SK-N-SH treated with all-trans-retinoic acid at 6 μM for 48 hours (cell line): Measurements from ENCODE around the gene MPP3.

Experiments
- ESRRG ChIP-seq: fragments of 250-450 bp; sonication (Bioruptor Pico); IDR thresholded peaks from 2 replicates; pipeline ENCODE4 v1.6.1; 2021; ENCODE audit warnings: mild to moderate bottlenecking
- GLIS3 ChIP-seq: fragments of 250-450 bp; sonication (Bioruptor Pico); IDR thresholded peaks from 2 replicates; pipeline ENCODE4 v1.5.0; 2020; ENCODE audit warnings: mild to moderate bottlenecking, moderate library complexity
- ISL1 ChIP-seq: fragments of 250-450 bp; sonication (Bioruptor Pico); IDR thresholded peaks from 2 replicates; pipeline ENCODE4 v2.1.2; 2022; ENCODE audit warnings: mild to moderate bottlenecking, moderate library complexity
- TCF4 ChIP-seq: fragments of 250-450 bp; sonication (Bioruptor Pico); IDR thresholded peaks from 2 replicates; pipeline ENCODE4 v1.8.0; 2021; ENCODE audit warnings: mild to moderate bottlenecking, moderate library complexity, borderline replicate concordance
- ZFP3 ChIP-seq: fragments of 250-450 bp; sonication (Bioruptor Pico); IDR thresholded peaks from 2 replicates; pipeline ENCODE4 v1.5.0; 2020; ENCODE audit warnings: mild to moderate bottlenecking, moderate library complexity
- ZFP30 ChIP-seq: fragments of 450-650 bp; formaldehyde crosslinking; IDR thresholded peaks from 2 replicates; pipeline ENCODE4 v1.5.0; 2022; ENCODE audit warnings: mild to moderate bottlenecking, moderate library complexity
- ZNF70 ChIP-seq: fragments of 450-650 bp; formaldehyde crosslinking; IDR thresholded peaks from 2 replicates; pipeline ENCODE4 v1.5.0; 2020; ENCODE audit warnings: mild to moderate bottlenecking, moderate library complexity
- TF ChIP-seq, protein P1 (sequence below): fragments of 250-450 bp; sonication (Bioruptor Pico); IDR thresholded peaks from 2 replicates; pipeline ENCODE4 v1.5.1; 2020; ENCODE audit warnings: low read depth, mild to moderate bottlenecking, moderate library complexity
- TF ChIP-seq, protein P2 (sequence below): fragments of 250-450 bp; sonication (Bioruptor Pico); IDR thresholded peaks from 2 replicates; pipeline ENCODE4 v1.5.1; 2021; ENCODE audit warnings: mild to moderate bottlenecking, moderate library complexity
- TF ChIP-seq, protein P3 (sequence below): fragments of 250-450 bp; sonication (Bioruptor Pico); IDR thresholded peaks from 2 replicates; pipeline ENCODE4 v1.8.0; 2020; ENCODE audit warnings: mild to moderate bottlenecking, moderate library complexity, borderline replicate concordance
- TF ChIP-seq, protein P4 (sequence below): fragments of 250-450 bp; sonication (Bioruptor Pico); IDR thresholded peaks from 2 replicates; pipeline ENCODE4 v1.5.0; 2020; ENCODE audit warnings: mild to moderate bottlenecking, moderate library complexity

DNA sequence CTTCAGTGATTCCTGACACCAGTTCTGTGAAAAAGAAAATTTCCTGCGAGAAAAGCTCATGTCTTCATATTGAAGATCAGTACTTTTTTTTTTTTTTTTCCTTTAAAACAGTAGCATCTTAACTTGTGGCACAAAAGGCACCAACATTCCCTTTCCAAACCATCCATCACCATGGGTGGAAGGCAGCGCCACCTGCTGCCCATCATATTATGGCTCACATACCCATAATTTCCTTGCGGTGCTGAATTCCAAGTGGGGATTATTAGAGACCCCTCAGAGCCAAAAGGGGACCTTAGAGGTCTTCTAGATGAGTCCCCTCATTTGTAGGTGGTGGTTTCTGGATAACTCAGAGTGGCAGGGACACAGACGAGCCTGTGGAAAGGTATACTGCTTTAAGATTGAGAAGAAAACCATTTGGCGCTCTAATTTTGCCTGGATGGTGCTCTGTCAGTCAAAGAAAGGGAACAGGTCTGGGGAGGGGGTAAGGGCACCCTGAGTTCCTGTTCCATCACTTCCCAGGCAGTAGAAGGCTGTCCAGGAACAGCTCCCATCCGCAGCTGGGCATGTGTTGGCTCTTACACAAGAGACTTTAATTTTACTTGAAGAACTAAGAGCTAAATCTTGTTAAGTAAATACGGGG lies 66.4 kb downstream of the MPP3 start:
- TF ChIP-seq, protein P1, sequence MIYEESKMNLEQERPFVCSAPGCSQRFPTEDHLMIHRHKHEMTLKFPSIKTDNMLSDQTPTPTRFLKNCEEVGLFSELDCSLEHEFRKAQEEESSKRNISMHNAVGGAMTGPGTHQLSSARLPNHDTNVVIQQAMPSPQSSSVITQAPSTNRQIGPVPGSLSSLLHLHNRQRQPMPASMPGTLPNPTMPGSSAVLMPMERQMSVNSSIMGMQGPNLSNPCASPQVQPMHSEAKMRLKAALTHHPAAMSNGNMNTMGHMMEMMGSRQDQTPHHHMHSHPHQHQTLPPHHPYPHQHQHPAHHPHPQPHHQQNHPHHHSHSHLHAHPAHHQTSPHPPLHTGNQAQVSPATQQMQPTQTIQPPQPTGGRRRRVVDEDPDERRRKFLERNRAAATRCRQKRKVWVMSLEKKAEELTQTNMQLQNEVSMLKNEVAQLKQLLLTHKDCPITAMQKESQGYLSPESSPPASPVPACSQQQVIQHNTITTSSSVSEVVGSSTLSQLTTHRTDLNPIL = no peak
- TF ChIP-seq, protein P2, sequence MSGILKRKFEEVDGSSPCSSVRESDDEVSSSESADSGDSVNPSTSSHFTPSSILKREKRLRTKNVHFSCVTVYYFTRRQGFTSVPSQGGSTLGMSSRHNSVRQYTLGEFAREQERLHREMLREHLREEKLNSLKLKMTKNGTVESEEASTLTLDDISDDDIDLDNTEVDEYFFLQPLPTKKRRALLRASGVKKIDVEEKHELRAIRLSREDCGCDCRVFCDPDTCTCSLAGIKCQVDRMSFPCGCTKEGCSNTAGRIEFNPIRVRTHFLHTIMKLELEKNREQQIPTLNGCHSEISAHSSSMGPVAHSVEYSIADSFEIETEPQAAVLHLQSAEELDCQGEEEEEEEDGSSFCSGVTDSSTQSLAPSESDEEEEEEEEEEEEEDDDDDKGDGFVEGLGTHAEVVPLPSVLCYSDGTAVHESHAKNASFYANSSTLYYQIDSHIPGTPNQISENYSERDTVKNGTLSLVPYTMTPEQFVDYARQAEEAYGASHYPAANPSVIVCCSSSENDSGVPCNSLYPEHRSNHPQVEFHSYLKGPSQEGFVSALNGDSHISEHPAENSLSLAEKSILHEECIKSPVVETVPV (CRISPR knock-in tag) = no peak
- TF ChIP-seq, protein P3, sequence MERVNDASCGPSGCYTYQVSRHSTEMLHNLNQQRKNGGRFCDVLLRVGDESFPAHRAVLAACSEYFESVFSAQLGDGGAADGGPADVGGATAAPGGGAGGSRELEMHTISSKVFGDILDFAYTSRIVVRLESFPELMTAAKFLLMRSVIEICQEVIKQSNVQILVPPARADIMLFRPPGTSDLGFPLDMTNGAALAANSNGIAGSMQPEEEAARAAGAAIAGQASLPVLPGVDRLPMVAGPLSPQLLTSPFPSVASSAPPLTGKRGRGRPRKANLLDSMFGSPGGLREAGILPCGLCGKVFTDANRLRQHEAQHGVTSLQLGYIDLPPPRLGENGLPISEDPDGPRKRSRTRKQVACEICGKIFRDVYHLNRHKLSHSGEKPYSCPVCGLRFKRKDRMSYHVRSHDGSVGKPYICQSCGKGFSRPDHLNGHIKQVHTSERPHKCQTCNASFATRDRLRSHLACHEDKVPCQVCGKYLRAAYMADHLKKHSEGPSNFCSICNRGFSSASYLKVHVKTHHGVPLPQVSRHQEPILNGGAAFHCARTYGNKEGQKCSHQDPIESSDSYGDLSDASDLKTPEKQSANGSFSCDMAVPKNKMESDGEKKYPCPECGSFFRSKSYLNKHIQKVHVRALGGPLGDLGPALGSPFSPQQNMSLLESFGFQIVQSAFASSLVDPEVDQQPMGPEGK (CRISPR knock-in tag) = no peak
- TF ChIP-seq ZFP3 (CRISPR knock-in tag) = no peak
- TF ChIP-seq ESRRG (CRISPR knock-in tag) = no peak
- TF ChIP-seq ISL1 (CRISPR knock-in tag) = no peak
- TF ChIP-seq TCF4 (CRISPR knock-in tag) = no peak
- TF ChIP-seq ZFP30 (CRISPR knock-in tag) = no peak
- TF ChIP-seq GLIS3 (CRISPR knock-in tag) = no peak
- TF ChIP-seq ZNF70 (CRISPR knock-in tag) = no peak
- TF ChIP-seq, protein P4, sequence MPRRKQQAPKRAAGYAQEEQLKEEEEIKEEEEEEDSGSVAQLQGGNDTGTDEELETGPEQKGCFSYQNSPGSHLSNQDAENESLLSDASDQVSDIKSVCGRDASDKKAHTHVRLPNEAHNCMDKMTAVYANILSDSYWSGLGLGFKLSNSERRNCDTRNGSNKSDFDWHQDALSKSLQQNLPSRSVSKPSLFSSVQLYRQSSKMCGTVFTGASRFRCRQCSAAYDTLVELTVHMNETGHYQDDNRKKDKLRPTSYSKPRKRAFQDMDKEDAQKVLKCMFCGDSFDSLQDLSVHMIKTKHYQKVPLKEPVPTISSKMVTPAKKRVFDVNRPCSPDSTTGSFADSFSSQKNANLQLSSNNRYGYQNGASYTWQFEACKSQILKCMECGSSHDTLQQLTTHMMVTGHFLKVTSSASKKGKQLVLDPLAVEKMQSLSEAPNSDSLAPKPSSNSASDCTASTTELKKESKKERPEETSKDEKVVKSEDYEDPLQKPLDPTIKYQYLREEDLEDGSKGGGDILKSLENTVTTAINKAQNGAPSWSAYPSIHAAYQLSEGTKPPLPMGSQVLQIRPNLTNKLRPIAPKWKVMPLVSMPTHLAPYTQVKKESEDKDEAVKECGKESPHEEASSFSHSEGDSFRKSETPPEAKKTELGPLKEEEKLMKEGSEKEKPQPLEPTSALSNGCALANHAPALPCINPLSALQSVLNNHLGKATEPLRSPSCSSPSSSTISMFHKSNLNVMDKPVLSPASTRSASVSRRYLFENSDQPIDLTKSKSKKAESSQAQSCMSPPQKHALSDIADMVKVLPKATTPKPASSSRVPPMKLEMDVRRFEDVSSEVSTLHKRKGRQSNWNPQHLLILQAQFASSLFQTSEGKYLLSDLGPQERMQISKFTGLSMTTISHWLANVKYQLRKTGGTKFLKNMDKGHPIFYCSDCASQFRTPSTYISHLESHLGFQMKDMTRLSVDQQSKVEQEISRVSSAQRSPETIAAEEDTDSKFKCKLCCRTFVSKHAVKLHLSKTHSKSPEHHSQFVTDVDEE (CRISPR knock-in tag) = no peak
